Stomach (tissue), 9 donors: ENCODE results near the gene NEUROD1. TPM values are rescaled to one million over a fixed set of nuclear protein-coding genes. Genes with fewer than 3 reads are reported as not detected.

ENCODE experiments used
- DNase-seq, 2 donors: peaks; one replicate each; pipeline versions ENCODE4 v3.0.0 to v3.0.0-alpha.2; 2013 to 2019
- H3K27ac ChIP-seq, 5 donors: fragments of 200-600 bp in 4 of 5; sonication (generic) in 4 of 5; one replicate each; pipeline ENCODE4 v1.5.1; 2013 to 2019; ENCODE audit warnings: mild to moderate bottlenecking in 1 of 5, moderate library complexity in 1 of 5
- H3K27me3 ChIP-seq, 3 donors: fragments of 200-600 bp; sonication (generic); one replicate each; pipeline ENCODE4 v1.5.1; 2017 to 2019; ENCODE audit warnings: mixed run types in 1 of 3
- H3K36me3 ChIP-seq, 4 donors: fragments of 200-600 bp; sonication (generic); 1 replicate in 3 of 4; 2 replicates in 1 of 4; pipeline ENCODE4 v1.5.1; 2016 to 2019
- H3K4me1 ChIP-seq, 4 donors: fragments of 200-600 bp; sonication (generic); one replicate each; pipeline ENCODE4 v1.5.1; 2016 to 2019
- H3K4me3 ChIP-seq, 4 donors: fragments of 200-600 bp; sonication (generic) in 3 of 4; one replicate each; pipeline ENCODE4 v1.5.1; 2016 to 2019; ENCODE audit warnings: mild to moderate bottlenecking in 1 of 4
- H3K9me3 ChIP-seq, 4 donors: fragments of 200-600 bp; sonication (generic); one replicate each; pipeline ENCODE4 v1.5.1; 2016 to 2019
- CTCF ChIP-seq, 7 experiments: fragments of 450-650 bp in 4 of 7; fragments of 200-600 bp in 3 of 7; sonication (generic) in 3 of 7; IDR thresholded peaks; one replicate each; pipeline ENCODE4 v1.5.1; 2016 to 2019; ENCODE audit warnings: antibody characterized with exemption in 7 of 7, control low read depth in 2 of 7, mild to moderate bottlenecking in 1 of 7
- EP300 ChIP-seq: sonication (generic); formaldehyde crosslinking; IDR thresholded peaks from one replicate; pipeline ENCODE4 v1.6.1; 2017; ENCODE audit warnings: antibody characterized with exemption
- POLR2A ChIP-seq, 4 donors: fragments of 450-650 bp; IDR thresholded peaks; one replicate each; pipeline ENCODE4 v1.6.1; 2016; ENCODE audit warnings: antibody characterized with exemption in 4 of 4, control low read depth in 2 of 4, mild to moderate bottlenecking in 1 of 4, moderate library complexity in 1 of 4
- POLR2AphosphoS5 ChIP-seq, 3 donors: sonication (generic); formaldehyde crosslinking; IDR thresholded peaks; one replicate each; pipeline ENCODE4 v1.6.1; 2016; ENCODE audit warnings: antibody characterized with exemption in 3 of 3
- WGBS, 5 donors: extraction: QIAGEN DNeasy Blood & Tissue Kit in 3 of 5; methylation state at CpG; one replicate each; pipeline versions ENCODE4 v1.1.5 to v1.1.7; 2013 to 2018; 5-methylcytosine and 5-hydroxymethylcytosine counted together
- intact Hi-C: fragments of 100-400 bp; cut with DNase I; formaldehyde crosslinking; loops from one replicate; pipeline ENCODE4 v1.15.1; 2023; ENCODE audit warnings: low total_unique reads
- polyA plus RNA-seq, 3 donors: library from polyadenylated mRNA; stranded (reverse); fragments of 200-250 nt; gene quantifications; one replicate each; pipeline ENCODE4 v1.2.3, GENCODE V29; 2013
- total RNA-seq, 5 donors: library from RNA; depleted of rRNA; stranded (reverse); fragments of >200 nt; gene quantifications; one replicate each; pipeline versions ENCODE4 v1.1.0 to v1.2.3, GENCODE V29; 2014 to 2016
- donor health status: healthy with polysubstance abuse.
- donor health status: Bipolar disorder and iron deficiency.
- donor health status: healthy.

NEUROD1 gene
- total and polyA plus RNA-seq, 8 donors: 0.55 to 3.6 (median 1.2) TPM; not detected in 3

GRCh38 chr2:181662287-181662686 is 18.0 kb downstream of the NEUROD1 start:
- Histone ChIP-seq H3K9me3 (peaks cover 0 to 20% (median 15%) of the 10 kb centered on the region in 4 donors), H3K36me3 (no peaks in the 10 kb centered on the region), H3K4me3 (no peak overlapping the region), H3K27ac (no peak overlapping the region), H3K4me1 (peaks cover 0 to 3% (median 2%) of the 10 kb centered on the region in 4 donors), H3K27me3 (peaks cover 0 to 10% (median 0%) of the 10 kb centered on the region in 3 donors)
- intact Hi-C loops: no loop called here
- WGBS, 5 donors: 91 to 96% (median 94%) methylated on average over 2 of the region's 2 CpGs
- TF ChIP-seq POLR2A (IDR thresholded peaks at IDR 0.05) (no peak), CTCF (IDR thresholded peaks at IDR 0.05) (no peak), POLR2AphosphoS5 (IDR thresholded peaks at IDR 0.05) (no peak), EP300 (no peak)
- DNase-seq: no peak

- Histone ChIP-seq H3K4me1 (peaks cover 0 to 16% (median 15%) of the 10 kb centered on the region in 4 donors), H3K9me3 (peaks cover 0 to 2% (median under 1%) of the 10 kb centered on the region in 4 donors), H3K4me3 (no peak overlapping the region), H3K27ac (no peak overlapping the region), H3K36me3 (no peaks in the 10 kb centered on the region), H3K27me3 (peaks cover 0 to 21% (median 4%) of the 10 kb centered on the region in 3 donors)
- intact Hi-C loops: no loop called here
- TF ChIP-seq POLR2AphosphoS5 (IDR thresholded peaks at IDR 0.05): no peak
- no peak for TF ChIP-seq EP300
- no peak for TF ChIP-seq CTCF (IDR thresholded peaks at IDR 0.05)
- no peak for TF ChIP-seq POLR2A (IDR thresholded peaks at IDR 0.05)
- no peak for DNase-seq
- 31 to 47% (median 44%) methylated on average over 3 of the region's 3 CpGs for WGBS, 5 donors
Measured at GRCh38 chr2:181660181-181660580, 20.1 kb downstream of the NEUROD1 start.

- Histone ChIP-seq H3K4me1 (peaks cover 0 to 16% (median 15%) of the 10 kb centered on the region in 4 donors), H3K9me3 (no peaks in the 10 kb centered on the region), H3K27ac (no peak overlapping the region), H3K36me3 (no peaks in the 10 kb centered on the region), H3K4me3 (no peak overlapping the region), H3K27me3 (peaks cover 0 to 21% (median 4%) of the 10 kb centered on the region in 3 donors)
- peak in 1 of 2 donors; percentile 30 for DNase-seq
- TF ChIP-seq CTCF (IDR thresholded peaks at IDR 0.05) (no peak), EP300 (no peak), POLR2AphosphoS5 (IDR thresholded peaks at IDR 0.05) (no peak), POLR2A (IDR thresholded peaks at IDR 0.05) (no peak)
- intact Hi-C loops: no loop called here
- WGBS, 5 donors: 68 to 78% (median 74%) methylated on average over 4 of the region's 4 CpGs
Measured at GRCh38 chr2:181658444-181658843, 21.9 kb downstream of the NEUROD1 start.

GRCh38 chr2:181657379-181657778 is 22.9 kb downstream of the NEUROD1 start:
- intact Hi-C loops: no loop called here
- 73 to 92% (median 78%) methylated on average over 4 of the region's 4 CpGs for WGBS, 5 donors
- Histone ChIP-seq H3K27me3 (peaks cover 0 to 21% (median 4%) of the 10 kb centered on the region in 3 donors), H3K4me3 (peak overlapping the region; percentile 59 to 85 (median 67)), H3K9me3 (no peaks in the 10 kb centered on the region), H3K4me1 (peaks cover 0 to 16% (median 15%) of the 10 kb centered on the region in 4 donors), H3K27ac (no peak overlapping the region), H3K36me3 (no peaks in the 10 kb centered on the region)
- TF ChIP-seq POLR2A (IDR thresholded peaks at IDR 0.05) (no peak), CTCF (IDR thresholded peaks at IDR 0.05) (no peak), EP300 (no peak), POLR2AphosphoS5 (IDR thresholded peaks at IDR 0.05) (no peak)
- DNase-seq: no peak
